HEK293T (cell line): ENCODE measurements around the gene H3-3A.
"Not testable (repeated sequence)": the region's sequence is repeated elsewhere in the genome, so short reads cannot be mapped to it uniquely, and the experiment has no call there.

ENCODE experiments used
- CTCF ChIA-PET: fragments of 350-600 bp; formaldehyde crosslinking; extraction: SDS; loops from one replicate; lab custom pipeline; 2021; ENCODE audit warnings: antibody characterized with exemption, inconsistent platforms; lab: Yijun Ruan, JAX
- POLR2A ChIA-PET: fragments of 350-600 bp; formaldehyde crosslinking; extraction: SDS; loops from one replicate; lab custom pipeline; 2020; ENCODE audit warnings: antibody characterized with exemption, inconsistent platforms; lab: Yijun Ruan, JAX
- DNase-seq: peaks from one replicate; pipeline ENCODE4 v3.0.0; 2012; ENCODE audit warnings: mixed read lengths; ENCODE audit errors: extremely low spot score
- ARNT ChIP-seq: fragments of 450-650 bp; IDR thresholded peaks from 2 replicates; pipeline ENCODE4 v1.6.1; 2017; ENCODE audit warnings: mild to moderate bottlenecking
- BHLHE40 ChIP-seq: fragments of 450-650 bp; IDR thresholded peaks from 2 replicates; pipeline ENCODE4 v1.6.1; 2016; ENCODE audit warnings: mild to moderate bottlenecking, moderate library complexity, borderline replicate concordance
- CTBP1 ChIP-seq: fragments of 450-650 bp; IDR thresholded peaks from 2 replicates; pipeline ENCODE4 v1.6.1; 2016; ENCODE audit warnings: borderline replicate concordance
- ELF4 ChIP-seq: fragments of 450-650 bp; IDR thresholded peaks from 2 replicates; pipeline ENCODE4 v1.6.1; 2017; ENCODE audit warnings: antibody characterized with exemption
- FOXA1 ChIP-seq: fragments of 450-650 bp; IDR thresholded peaks from 2 replicates; pipeline ENCODE4 v1.6.1; 2016; ENCODE audit warnings: mild to moderate bottlenecking
- FOXK2 ChIP-seq: fragments of 450-650 bp; IDR thresholded peaks from 2 replicates; pipeline ENCODE4 v1.6.1; 2016; ENCODE audit warnings: mild to moderate bottlenecking
- FOXM1 ChIP-seq: fragments of 450-650 bp; IDR thresholded peaks from 2 replicates; pipeline ENCODE4 v1.6.1; 2017; ENCODE audit warnings: mild to moderate bottlenecking, borderline replicate concordance
- HDGF ChIP-seq: fragments of 450-650 bp; IDR thresholded peaks from 2 replicates; pipeline ENCODE4 v1.6.1; 2017; ENCODE audit warnings: antibody characterized with exemption, borderline replicate concordance
- L3MBTL2 ChIP-seq: fragments of 450-650 bp; conservative IDR thresholded peaks from 2 replicates; pipeline ENCODE4 v1.6.1; 2016; ENCODE audit warnings: mild to moderate bottlenecking
- LEF1 ChIP-seq: fragments of 450-650 bp; IDR thresholded peaks from 2 replicates; pipeline ENCODE4 v1.6.1; 2017; ENCODE audit warnings: mild to moderate bottlenecking, borderline replicate concordance
- NFRKB ChIP-seq: fragments of 450-650 bp; IDR thresholded peaks from 2 replicates; pipeline ENCODE4 v1.6.1; 2016; ENCODE audit warnings: mild to moderate bottlenecking, moderate library complexity
- SP1 ChIP-seq: fragments of 450-650 bp; IDR thresholded peaks from 2 replicates; pipeline ENCODE4 v1.6.1; 2017
- SUZ12 ChIP-seq: fragments of 450-650 bp; IDR thresholded peaks from 2 replicates; pipeline ENCODE4 v1.6.1; 2016; ENCODE audit warnings: mild to moderate bottlenecking
- TARDBP ChIP-seq: fragments of 450-650 bp; IDR thresholded peaks from 2 replicates; pipeline ENCODE4 v1.6.1; 2016
- ZNF384 ChIP-seq: fragments of 450-650 bp; IDR thresholded peaks from 2 replicates; pipeline ENCODE4 v1.6.1; 2016
- TF ChIP-seq, protein P1 (sequence below): fragments of 450-650 bp; IDR thresholded peaks from 2 replicates; pipeline ENCODE4 v1.6.1; 2016

The H3-3A gene

DNA sequence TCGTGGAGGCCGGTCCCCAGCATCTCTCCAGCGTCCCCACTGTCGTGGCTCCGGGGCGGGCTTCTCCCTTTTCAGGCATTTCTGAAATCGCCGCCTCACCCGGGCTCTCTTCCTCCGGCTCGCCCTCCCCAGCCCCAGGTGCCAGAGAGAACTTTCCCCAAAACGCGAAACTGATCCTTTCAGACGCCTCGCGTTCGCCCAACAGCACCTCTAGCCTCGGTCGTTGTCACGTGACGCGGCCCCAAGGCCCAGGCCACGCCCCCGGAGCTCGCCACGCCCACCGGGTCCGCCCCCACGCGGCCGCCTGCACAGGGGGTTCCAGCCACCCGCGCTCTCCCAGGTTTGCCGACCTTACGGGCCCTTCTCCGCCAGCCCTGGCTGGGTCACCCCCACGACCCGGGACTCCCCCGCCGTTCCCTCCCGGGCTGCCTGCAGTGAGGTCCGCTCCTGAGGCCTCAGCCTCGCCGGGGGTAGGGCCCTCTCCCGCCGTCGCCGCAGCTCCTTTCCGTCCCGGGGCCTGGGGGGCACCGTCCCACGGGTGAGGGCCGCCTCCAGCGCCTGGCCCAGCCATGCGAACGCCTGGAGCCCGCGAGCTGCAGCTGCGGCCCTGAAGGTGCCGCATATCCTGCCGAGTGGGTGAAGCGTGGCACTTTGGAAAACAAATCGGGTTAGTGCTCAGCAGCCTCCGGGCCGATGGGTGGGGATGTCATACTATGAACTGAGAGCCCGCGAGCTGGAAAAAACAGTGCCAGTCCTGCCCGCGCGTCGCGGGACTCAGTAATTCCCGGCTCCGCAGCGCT, 21.0 kb downstream of the H3-3A start:
- TF ChIP-seq FOXM1 = no peak; the same call in 1 of the 2 replicates
- TF ChIP-seq FOXA1 = no peak
- TF ChIP-seq, protein P1, sequence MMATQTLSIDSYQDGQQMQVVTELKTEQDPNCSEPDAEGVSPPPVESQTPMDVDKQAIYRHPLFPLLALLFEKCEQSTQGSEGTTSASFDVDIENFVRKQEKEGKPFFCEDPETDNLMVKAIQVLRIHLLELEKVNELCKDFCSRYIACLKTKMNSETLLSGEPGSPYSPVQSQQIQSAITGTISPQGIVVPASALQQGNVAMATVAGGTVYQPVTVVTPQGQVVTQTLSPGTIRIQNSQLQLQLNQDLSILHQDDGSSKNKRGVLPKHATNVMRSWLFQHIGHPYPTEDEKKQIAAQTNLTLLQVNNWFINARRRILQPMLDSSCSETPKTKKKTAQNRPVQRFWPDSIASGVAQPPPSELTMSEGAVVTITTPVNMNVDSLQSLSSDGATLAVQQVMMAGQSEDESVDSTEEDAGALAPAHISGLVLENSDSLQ = no peak
- no peak for TF ChIP-seq BHLHE40
- 0 out of 2 replicates have a peak, but pooled peaks have one; percentile 91 for TF ChIP-seq HDGF
- TF ChIP-seq ZNF384 = no peak
- TF ChIP-seq LEF1 = no peak
- peak; percentile 43; the same call in 1 of the 2 replicates for TF ChIP-seq TARDBP
- TF ChIP-seq SP1 = no peak; the same call in 1 of the 2 replicates
- no peak for TF ChIP-seq SUZ12
- TF ChIP-seq NFRKB = no peak
- no peak for TF ChIP-seq FOXK2
- TF ChIP-seq ELF4 = no peak; the same call in 1 of the 2 replicates
- peak; percentile 99 for TF ChIP-seq L3MBTL2
- TF ChIP-seq CTBP1 = no peak
- no peak for TF ChIP-seq ARNT
- DNase-seq = peak; percentile 98
- ChIA-PET POLR2A (interaction anchor here (0.8 to 2.7 kb wide), 22 partner anchors 10 to 516 kb away, joined by 3 to 47 read pairs (median 8); partner anchors contain the start of genes H3-3A, LIN9, PARP1 and SDE2), CTCF (interaction anchor here (0.7 to 2.1 kb wide), 6 partner anchors 11 to 503 kb away, joined by 3 to 14 read pairs (median 4); no protein-coding TSS in a partner anchor)

DNA sequence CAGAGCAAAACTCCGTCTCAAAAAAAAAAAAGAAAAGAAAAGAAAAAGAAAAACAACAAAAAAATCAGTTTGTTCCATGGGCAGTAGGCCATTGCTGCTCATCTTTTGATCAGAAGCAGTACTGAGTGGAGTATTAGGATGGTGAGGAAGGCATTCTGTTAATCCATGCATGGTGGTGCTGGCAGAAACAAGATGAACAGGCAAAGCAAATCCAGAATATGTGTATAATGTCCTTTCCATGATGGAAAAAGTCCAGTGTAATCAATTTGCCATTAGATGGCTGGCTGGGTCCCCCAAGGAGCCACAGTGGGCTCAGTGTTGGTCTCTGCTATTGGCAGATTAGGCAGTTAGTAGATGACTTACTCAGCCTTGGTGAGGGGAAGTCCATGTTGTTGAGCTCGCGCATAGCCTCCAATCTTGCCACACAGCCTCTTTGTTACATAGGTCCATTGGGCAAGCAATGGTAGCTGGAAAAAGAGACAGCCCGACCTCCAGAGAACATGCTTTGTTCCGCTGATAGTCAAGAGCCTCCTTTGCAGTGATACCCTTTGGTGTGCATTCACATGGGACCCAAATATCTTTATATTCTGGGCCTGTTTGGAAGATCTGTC, 23.3 kb downstream of the H3-3A start:
- ChIA-PET CTCF (no interaction called here), POLR2A (no interaction called here)
- DNase-seq = no peak
- TF ChIP-seq L3MBTL2 (no peak), ELF4 (no peak), HDGF (no peak), ARNT (no peak), ZNF384 (no peak), TARDBP (no peak), FOXK2 (no peak)

DNA sequence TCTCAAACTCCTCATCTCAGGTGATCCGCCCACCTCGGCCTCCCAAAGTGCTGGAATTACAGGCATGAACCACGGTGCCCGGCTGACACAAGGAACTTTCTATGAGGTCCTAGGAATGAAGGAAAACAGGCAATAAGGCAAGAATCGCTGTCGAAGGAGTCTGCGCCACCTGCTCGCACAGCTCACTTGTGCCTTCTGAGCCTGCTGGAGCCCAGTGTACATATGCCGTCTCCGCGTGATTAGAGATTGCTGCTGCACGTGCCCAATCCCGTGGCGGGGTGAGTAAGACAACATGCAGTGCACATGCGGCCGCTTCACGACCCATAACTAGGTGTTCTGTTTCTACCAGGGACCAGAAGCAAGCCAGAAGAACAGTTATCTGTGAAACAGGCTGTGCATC, 24.3 kb downstream of the H3-3A start:
- no peak for DNase-seq
- ChIA-PET CTCF (no interaction called here), POLR2A (no interaction called here)
- TF ChIP-seq FOXA1 (no peak), TARDBP (no peak), ZNF384 (no peak), L3MBTL2 (0 out of 2 replicates have a peak, but pooled peaks have one; percentile 32), FOXM1 (no peak)

DNA sequence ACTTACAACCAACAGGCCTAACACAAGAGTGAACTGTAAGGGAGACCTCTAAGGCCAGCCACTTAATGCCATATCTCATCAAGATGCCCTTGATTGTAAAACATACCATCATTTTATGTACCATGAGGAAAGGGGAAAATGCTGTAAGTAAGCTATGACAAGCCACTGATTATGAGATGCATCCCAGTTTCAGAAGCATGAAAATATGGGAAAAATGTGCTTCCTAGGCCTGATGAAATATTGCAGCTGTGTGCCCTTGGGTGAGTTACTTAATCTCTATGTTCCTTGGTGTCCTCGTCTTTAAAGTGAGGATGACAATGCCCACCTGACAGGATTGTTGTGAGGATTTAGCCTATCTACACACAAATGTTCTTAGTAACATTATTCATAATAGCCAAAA, 28.9 kb downstream of the H3-3A start:
- no peak for DNase-seq
- TF ChIP-seq CTBP1 (no peak), ELF4 (no peak), SUZ12 (no peak), ARNT (no peak), TARDBP (no peak), L3MBTL2 (no peak), FOXA1 (no peak), FOXM1 (no peak), LEF1 (no peak), ZNF384 (no peak), FOXK2 (no peak)
- ChIA-PET POLR2A (no interaction called here), CTCF (no interaction called here)

DNA sequence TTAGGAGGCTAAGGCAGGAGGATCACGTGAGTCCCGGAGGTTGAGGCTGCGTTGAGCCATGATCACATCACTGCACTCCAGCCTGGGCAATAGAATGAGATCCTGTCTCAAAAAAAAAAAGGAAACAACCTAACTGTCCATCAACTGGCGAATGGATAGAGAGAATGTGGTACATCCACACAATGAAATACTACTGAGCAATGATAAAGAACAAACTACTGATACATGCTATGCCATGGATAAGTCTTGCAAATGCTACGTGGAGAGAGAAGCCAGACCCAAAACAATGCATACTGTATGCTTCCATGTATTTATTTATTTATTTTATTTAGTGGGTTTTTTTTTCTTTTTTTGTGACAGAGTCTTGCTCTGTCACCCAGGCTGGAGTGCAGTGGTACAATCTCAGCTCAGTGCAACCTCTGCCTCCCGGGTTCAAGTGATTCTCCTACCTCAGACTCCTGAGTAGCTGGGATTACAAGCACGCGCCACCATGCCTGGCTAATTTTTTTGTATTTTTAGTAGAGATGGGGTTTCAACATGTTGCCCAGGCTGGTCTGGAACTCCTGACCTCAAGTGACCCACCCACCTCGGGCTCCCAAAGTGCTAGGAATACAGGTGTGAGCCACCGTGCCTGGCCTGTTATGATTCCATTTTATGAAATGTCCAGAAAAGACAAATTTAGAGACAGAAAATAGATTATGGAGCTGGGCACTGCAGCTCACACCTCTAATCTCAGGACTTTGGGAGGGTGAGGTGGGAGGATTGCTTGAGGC, 29.7 kb downstream of the H3-3A start:
- CTCF ChIA-PET = not testable (repeated sequence)
- POLR2A ChIA-PET = interaction anchor here (1.8 to 2.5 kb wide), 2 partner anchors 9 to 18 kb away, joined by 5 to 25 read pairs; no protein-coding TSS in a partner anchor

DNA sequence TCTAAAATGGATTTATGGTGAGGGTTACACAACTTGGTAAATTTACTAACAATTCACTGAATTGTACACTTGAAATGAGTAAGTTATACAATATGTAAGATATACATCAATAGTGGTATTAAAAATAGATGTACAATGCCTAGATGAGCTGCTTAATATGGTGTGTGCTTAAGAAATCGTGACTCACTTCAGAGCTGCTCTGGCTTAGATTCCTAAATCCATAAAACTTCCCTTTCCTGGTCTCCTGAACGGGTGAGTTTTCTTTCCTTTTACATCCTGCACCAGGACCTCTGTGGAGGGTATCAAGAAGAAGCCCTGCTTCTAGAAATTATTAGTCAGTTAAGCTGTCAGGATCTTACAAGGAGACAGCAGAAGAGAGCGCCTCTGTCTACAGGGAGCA, 30.4 kb downstream of the H3-3A start:
- ChIA-PET POLR2A (interaction anchor here (1.8 to 2.5 kb wide), 2 partner anchors 9 to 18 kb away, joined by 5 to 25 read pairs; no protein-coding TSS in a partner anchor), CTCF (interaction anchor here (1.4 kb wide), 1 partner anchor 28 kb away, joined by 6 read pairs; no protein-coding TSS in a partner anchor)
- TF ChIP-seq TARDBP = no peak
- no peak for TF ChIP-seq FOXM1
- TF ChIP-seq NFRKB = no peak
- TF ChIP-seq ARNT = no peak
- no peak; the same call in 1 of the 2 replicates for TF ChIP-seq ELF4
- TF ChIP-seq ZNF384 = no peak
- no peak for TF ChIP-seq BHLHE40
- no peak for TF ChIP-seq FOXA1
- TF ChIP-seq HDGF = no peak
- no peak for TF ChIP-seq CTBP1
- TF ChIP-seq L3MBTL2 = no peak
- no peak for TF ChIP-seq SP1
- no peak for TF ChIP-seq SUZ12
- TF ChIP-seq FOXK2 = no peak
- TF ChIP-seq, protein P1 = no peak
- no peak for TF ChIP-seq LEF1
- no peak for DNase-seq

More for the DNA sequence above, 29.7 kb downstream of the H3-3A start:
- not testable (repeated sequence) for DNase-seq
